22Rv1 (cell line): ENCODE results near the gene PRUNE2.

Source experiments
- H3K27ac ChIP-seq: fragments of 450-650 bp; 2 replicates; pipeline ENCODE4 v1.5.1; 2017
- ZFX ChIP-seq: fragments of 450-650 bp; IDR thresholded peaks from 2 replicates; pipeline ENCODE4 v1.6.1; 2017; ENCODE audit warnings: antibody characterized with exemption, borderline replicate concordance
- TF ChIP-seq, protein P1 (sequence below): fragments of 450-650 bp; IDR thresholded peaks from 2 replicates; pipeline ENCODE4 v1.5.1; 2017; ENCODE audit warnings: mild to moderate bottlenecking

PRUNE2 gene

DNA sequence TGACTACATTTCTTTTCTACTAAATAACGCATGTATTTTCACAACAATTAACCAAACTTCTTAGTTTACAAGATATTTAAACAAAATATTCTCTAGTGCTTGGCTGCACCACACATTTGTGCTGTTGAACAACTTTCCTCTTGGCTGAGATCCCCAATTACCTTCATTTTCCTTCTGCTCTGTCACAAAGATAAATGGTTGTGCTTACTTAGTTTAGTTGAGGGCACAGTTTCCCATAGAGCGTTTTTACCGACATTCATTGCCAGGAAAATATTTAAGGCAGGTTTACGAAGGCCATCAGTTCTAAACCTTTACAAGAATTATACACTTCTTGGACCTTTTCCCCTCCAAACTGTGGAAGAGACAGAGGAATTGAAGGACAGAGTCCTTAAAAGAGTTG, 60.7 kb downstream of the PRUNE2 start:
- no peak overlapping the region for H3K27ac ChIP-seq
- TF ChIP-seq, protein P1, sequence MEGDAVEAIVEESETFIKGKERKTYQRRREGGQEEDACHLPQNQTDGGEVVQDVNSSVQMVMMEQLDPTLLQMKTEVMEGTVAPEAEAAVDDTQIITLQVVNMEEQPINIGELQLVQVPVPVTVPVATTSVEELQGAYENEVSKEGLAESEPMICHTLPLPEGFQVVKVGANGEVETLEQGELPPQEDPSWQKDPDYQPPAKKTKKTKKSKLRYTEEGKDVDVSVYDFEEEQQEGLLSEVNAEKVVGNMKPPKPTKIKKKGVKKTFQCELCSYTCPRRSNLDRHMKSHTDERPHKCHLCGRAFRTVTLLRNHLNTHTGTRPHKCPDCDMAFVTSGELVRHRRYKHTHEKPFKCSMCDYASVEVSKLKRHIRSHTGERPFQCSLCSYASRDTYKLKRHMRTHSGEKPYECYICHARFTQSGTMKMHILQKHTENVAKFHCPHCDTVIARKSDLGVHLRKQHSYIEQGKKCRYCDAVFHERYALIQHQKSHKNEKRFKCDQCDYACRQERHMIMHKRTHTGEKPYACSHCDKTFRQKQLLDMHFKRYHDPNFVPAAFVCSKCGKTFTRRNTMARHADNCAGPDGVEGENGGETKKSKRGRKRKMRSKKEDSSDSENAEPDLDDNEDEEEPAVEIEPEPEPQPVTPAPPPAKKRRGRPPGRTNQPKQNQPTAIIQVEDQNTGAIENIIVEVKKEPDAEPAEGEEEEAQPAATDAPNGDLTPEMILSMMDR = no peak
- TF ChIP-seq ZFX = no peak

- TF ChIP-seq ZFX = no peak
- TF ChIP-seq, protein P1 = no peak
- H3K27ac ChIP-seq = peak overlapping the region; percentile 54
Observed at GRCh38 chr9:76835571-76836283, 70.2 kb downstream of the PRUNE2 start.

GRCh38 chr9:76828447-76828846, 77.5 kb downstream of the PRUNE2 start:
- peak overlapping the region; percentile 28 for H3K27ac ChIP-seq
- TF ChIP-seq, protein P1 = no peak
- no peak for TF ChIP-seq ZFX

DNA sequence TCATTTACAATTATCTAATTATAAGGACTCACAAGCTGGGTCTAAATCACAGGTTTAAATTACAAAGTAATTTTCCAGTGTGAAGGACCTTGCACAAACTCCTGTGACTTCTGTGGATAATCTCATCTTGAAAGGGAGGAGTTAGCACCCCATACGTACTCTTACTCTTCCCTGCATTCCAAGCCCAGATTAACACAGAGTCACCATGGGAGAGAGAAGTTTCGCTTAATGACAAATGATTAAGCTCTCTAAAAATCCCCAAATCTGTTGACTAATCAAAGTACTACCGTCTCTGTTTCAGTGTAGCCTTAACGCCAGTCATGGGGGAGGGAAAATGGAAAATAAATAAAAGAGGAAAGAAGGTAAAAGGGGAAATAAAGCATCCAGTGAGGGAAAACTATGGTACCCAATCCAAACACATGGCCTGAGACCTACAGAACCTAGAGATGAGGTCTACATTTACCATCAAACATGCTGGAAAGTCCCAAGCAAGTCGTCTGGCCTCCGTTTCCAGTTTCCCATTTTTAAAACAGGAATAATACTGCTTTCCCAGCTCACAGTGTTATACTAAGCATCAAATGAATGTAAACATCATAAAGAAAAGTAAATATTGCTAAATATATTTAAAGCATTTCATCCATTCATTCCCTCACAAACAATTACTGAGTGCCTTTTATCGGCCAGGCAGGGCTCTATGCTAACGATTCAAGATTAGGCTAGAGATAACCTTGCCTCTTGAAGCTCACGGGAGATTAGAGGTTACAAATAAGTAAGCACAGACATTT, 78.4 kb downstream of the PRUNE2 start:
- peak overlapping the region; percentile 28; the same call in 1 of the 2 replicates for H3K27ac ChIP-seq

DNA sequence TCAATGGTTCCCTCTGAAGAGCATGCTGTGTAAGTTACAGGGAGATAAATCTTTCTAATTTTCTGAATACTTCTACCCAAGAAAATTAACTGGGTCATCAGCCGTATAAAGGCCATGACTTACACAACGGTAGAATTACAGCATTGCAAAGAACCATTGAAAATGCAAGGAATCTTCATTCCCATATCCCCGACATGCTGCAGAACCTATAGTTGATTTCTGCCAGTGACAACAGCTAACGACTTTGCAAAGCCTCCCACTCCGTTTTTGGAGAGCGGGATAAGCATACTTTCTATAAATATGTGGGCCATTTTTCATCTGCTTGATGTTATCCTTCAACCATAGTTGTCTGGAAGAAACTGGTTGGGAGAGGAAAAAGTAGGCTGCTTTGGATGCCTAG, 85.5 kb downstream of the PRUNE2 start:
- H3K27ac ChIP-seq = no peak overlapping the region
- no peak for TF ChIP-seq ZFX
- TF ChIP-seq, protein P1 = no peak

More for the DNA sequence above, 78.4 kb downstream of the PRUNE2 start:
- TF ChIP-seq ZFX = no peak
- TF ChIP-seq, protein P1 = no peak

GRCh38 chr9:76818271-76818670, 87.6 kb downstream of the PRUNE2 start:
- no peak for TF ChIP-seq ZFX
- TF ChIP-seq, protein P1 = no peak
- 0 out of 2 replicates have a peak overlapping the region, but pooled peaks have one; percentile 5 for H3K27ac ChIP-seq

DNA sequence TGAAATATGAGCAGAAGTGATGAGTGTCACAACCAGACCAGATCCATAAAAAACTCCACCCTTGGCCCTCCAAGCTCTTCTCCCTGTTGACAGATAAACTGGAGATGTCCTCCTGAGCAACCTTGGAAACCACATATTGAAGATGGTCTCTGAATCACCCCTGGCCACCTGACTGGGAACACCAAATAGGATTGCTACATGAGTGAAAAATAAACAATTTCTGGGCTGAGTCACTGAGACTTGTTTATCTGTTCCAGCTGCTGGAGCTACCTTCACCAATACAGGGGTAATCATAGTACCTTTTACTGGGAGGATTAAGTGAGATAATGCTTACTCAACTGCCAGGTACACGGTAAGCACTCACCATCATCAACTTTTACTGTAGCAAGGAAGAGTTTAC, 88.4 kb downstream of the PRUNE2 start:
- no peak overlapping the region for H3K27ac ChIP-seq

More for the DNA sequence above, 88.4 kb downstream of the PRUNE2 start:
- no peak for TF ChIP-seq ZFX
- TF ChIP-seq, protein P1 = no peak
